GM12878 (cell line): ENCODE measurements around the gene RNLS. TPM values are rescaled to one million over a fixed set of nuclear protein-coding genes. Genes with fewer than 3 reads are reported as not detected.

ENCODE experiments used
- ATAC-seq: fragments of 200-7000 bp; cut with Tn5 transposase; 3 replicates; pipeline ENCODE4 v1.9.1; 2020; ENCODE audit warnings: mild to moderate bottlenecking, moderate library complexity
- BruUV-seq: library from RNA; stranded (reverse); fragments of 400-500 nt; replicated peaks from 2 replicates; lab custom pipeline; 2021; lab: Mats Ljungman, UMichigan
- CTCF ChIA-PET: fragments of 300-600 bp; sonication (Branson Sonifier 250); formaldehyde crosslinking; extraction: SDS; loops from one replicate; lab custom pipeline; 2021; ENCODE audit warnings: inconsistent platforms; lab: Yijun Ruan, JAX
- POLR2A ChIA-PET: fragments of 350-600 bp; formaldehyde crosslinking; extraction: SDS; loops from one replicate; lab custom pipeline; 2021; ENCODE audit warnings: inconsistent platforms; lab: Charles Lee
- RAD21 ChIA-PET: fragments of 300-600 bp; sonication (Branson Sonifier 250); formaldehyde crosslinking; loops from one replicate; lab custom pipeline; 2023; ENCODE audit warnings: antibody characterized with exemption; ENCODE audit not compliant: unreplicated experiment; lab: Charles Lee
- SMC1A ChIA-PET: fragments of 300-600 bp; sonication (Branson Sonifier 250); formaldehyde crosslinking; loops from one replicate; lab custom pipeline; 2023; ENCODE audit not compliant: unreplicated experiment, uncharacterized antibody; lab: Charles Lee
- DNase-seq: peaks from one replicate; pipeline ENCODE4 v3.0.0-alpha.2; 2011; ENCODE audit warnings: low read depth, low spot score
- FAIRE-seq: peaks from 3 replicates; lab custom pipeline; 2011; peaks lifted over from hg19 to GRCh38; lab: Jason Lieb, UNC
- H2AFZ ChIP-seq: 2 replicates; pipeline ENCODE4 v1.6.0; 2011; ENCODE audit warnings: low read depth, low read length, control low read depth; ENCODE audit not compliant: control insufficient read depth
- H3K27ac ChIP-seq: 2 replicates; pipeline ENCODE4 v1.5.1; 2011; ENCODE audit warnings: control low read depth; ENCODE audit not compliant: control insufficient read depth, insufficient read depth
- H3K27me3 ChIP-seq, 2 experiments: replicated peaks in 1 of 2; 2 replicates each; pipeline versions ENCODE4 v1.6.0 to v1.6.1; 2011; ENCODE audit warnings: low read length in 1 of 2; ENCODE audit not compliant: control insufficient read depth in 2 of 2, insufficient read depth in 2 of 2
- H3K36me3 ChIP-seq, 2 experiments: 2 replicates each; pipeline ENCODE4 v1.5.1; 2011; ENCODE audit warnings: low read length in 1 of 2; ENCODE audit not compliant: control insufficient read depth in 2 of 2, insufficient read depth in 2 of 2
- H3K4me1 ChIP-seq: 2 replicates; pipeline ENCODE4 v1.6.1; 2011; ENCODE audit warnings: mild to moderate bottlenecking, low read length, moderate library complexity, mixed read lengths; ENCODE audit not compliant: control insufficient read depth, insufficient read depth
- H3K4me2 ChIP-seq: 2 replicates; pipeline ENCODE4 v1.6.0; 2011; ENCODE audit warnings: control low read depth; ENCODE audit not compliant: control insufficient read depth, insufficient read depth
- H3K4me3 ChIP-seq: fragments of 200-600 bp; sonication (generic); 2 replicates; pipeline ENCODE4 v1.5.1; 2016
- H3K79me2 ChIP-seq: 2 replicates; pipeline ENCODE4 v1.6.0; 2011; ENCODE audit warnings: low read length; ENCODE audit not compliant: control insufficient read depth, insufficient read depth
- H3K9ac ChIP-seq: 2 replicates; pipeline ENCODE4 v1.8.0; 2011; ENCODE audit warnings: low read length, control low read depth, mixed read lengths; ENCODE audit not compliant: control insufficient read depth, insufficient read depth
- H3K9me3 ChIP-seq: replicated peaks from 3 replicates; pipeline ENCODE4 v1.5.1; 2011; ENCODE audit warnings: mild to moderate bottlenecking, low read length; ENCODE audit not compliant: control insufficient read depth, insufficient read depth
- H4K20me1 ChIP-seq: 2 replicates; pipeline ENCODE4 v1.6.0; 2011; ENCODE audit not compliant: control insufficient read depth, insufficient read depth
- BCL11A ChIP-seq: IDR thresholded peaks from 2 replicates; pipeline ENCODE4 v1.6.1; 2011; ENCODE audit warnings: low read depth, low read length
- EGR1 ChIP-seq, 2 experiments: IDR thresholded peaks; 1 replicate in 1 of 2; 2 replicates in 1 of 2; pipeline ENCODE4 v1.6.1; 2011 to 2012; ENCODE audit warnings: low read depth in 2 of 2, low read length in 2 of 2, borderline replicate concordance in 1 of 2, mild to moderate bottlenecking in 1 of 2, moderate library complexity in 1 of 2
- FOXK2 ChIP-seq: fragments of 450-650 bp; IDR thresholded peaks from 2 replicates; pipeline ENCODE4 v1.6.1; 2017; ENCODE audit warnings: mild to moderate bottlenecking, moderate library complexity
- MEF2A ChIP-seq: IDR thresholded peaks from 2 replicates; pipeline ENCODE4 v1.6.1; 2011; ENCODE audit warnings: low read depth, mild to moderate bottlenecking, low read length, moderate library complexity; ENCODE audit not compliant: insufficient read depth
- RELA ChIP-seq: fragments of 450-650 bp; IDR thresholded peaks from 2 replicates; pipeline ENCODE4 v1.8.0; 2014; ENCODE audit warnings: borderline replicate concordance; ENCODE audit not compliant: partially characterized antibody
- SKIL ChIP-seq: fragments of 450-650 bp; IDR thresholded peaks from 2 replicates; pipeline ENCODE4 v1.6.1; 2017; ENCODE audit warnings: mild to moderate bottlenecking, low read depth, inconsistent platforms; ENCODE audit not compliant: poor library complexity, severe bottlenecking
- YY1 ChIP-seq: IDR thresholded peaks from 2 replicates; pipeline ENCODE4 v1.6.1; 2011; ENCODE audit warnings: low read depth, mild to moderate bottlenecking, low read length
- ZNF274 ChIP-seq: IDR thresholded peaks from one replicate; pipeline ENCODE4 v1.8.0; 2011; ENCODE audit not compliant: insufficient read length, insufficient read depth
- ZNF622 ChIP-seq: fragments of 450-650 bp; IDR thresholded peaks from 2 replicates; pipeline ENCODE4 v1.6.1; 2017; ENCODE audit warnings: mild to moderate bottlenecking, inconsistent platforms
- WGBS: methylation state at CpG from one replicate; pipeline ENCODE4 v1.1.6; 2016; ENCODE audit warnings: low lambda C conversion rate; ENCODE audit not compliant: insufficient replicate concordance, insufficient coverage; ENCODE audit errors: missing lambda C conversion rate; 5-methylcytosine and 5-hydroxymethylcytosine counted together
- in situ Hi-C: fragments of 300-500 bp; cut with MboI; formaldehyde crosslinking; loops from 9 replicates; pipeline ENCODE4 v1.14.3; 2018; ENCODE audit warnings: mixed read lengths
- intact Hi-C: fragments of 100-400 bp; cut with micrococcal nuclease; formaldehyde crosslinking; loops from one replicate; pipeline ENCODE4 v1.14.2; 2022; ENCODE audit not compliant: unreplicated experiment
- polyA plus RNA-seq, 11 experiments: library from polyadenylated mRNA; depleted of rRNA in 4 of 11; unstranded in 6 of 11; stranded (reverse) in 5 of 11; fragments of >200 nt; fragmentation: Nextera tagmentation in 4 of 11; fragmentation: Illumina TruSeq in 1 of 11; extraction: Ambion mirVana in 4 of 11; extraction: Trizol in 1 of 11; gene quantifications; 1 replicate in 1 of 11; 2 replicates in 10 of 11; pipeline versions ENCODE4 v1.2.1 to v1.2.3, GENCODE V29; 2011 to 2016; ENCODE audit warnings: inconsistent platforms in 2 of 11, missing spikeins in 2 of 11, low read depth in 1 of 11
- total RNA-seq, 4 experiments: library from RNA; depleted of rRNA in 3 of 4; stranded (reverse); fragments of >200 nt in 3 of 4; fragmentation: Illumina TruSeq in 1 of 4; extraction: Trizol in 1 of 4; gene quantifications; 2 replicates each; pipeline versions ENCODE4 v1.2.1 to v1.2.3, GENCODE V29; 2013 to 2021

RNLS gene
- total and polyA plus RNA-seq, 10 of the 15 experiments (the other 5 are each of a cell fraction or from before 2014, with no cell fraction given): 3.4 to 6.7 (median 4.6) TPM

GRCh38 chr10:88385601-88386203 lies 197.4 kb downstream of the RNLS start (continued):
- no peak for TF ChIP-seq ZNF622
- TF ChIP-seq BCL11A: peak; percentile 70
- no peak for TF ChIP-seq RELA
- no peak for TF ChIP-seq FOXK2
- TF ChIP-seq YY1: no peak

GRCh38 chr10:88383276-88383675 lies 199.8 kb downstream of the RNLS start:
- POLR2A ChIA-PET: no interaction called here
- no peak for ATAC-seq

More at GRCh38 chr10:88383276-88383675, 199.8 kb downstream of the RNLS start:
- Histone ChIP-seq H4K20me1 (no peaks in the 10 kb centered on the region), H3K4me3 (no peak overlapping the region), H3K27ac (no peak overlapping the region), H3K36me3 (no peaks in the 10 kb centered on the region), H3K4me2 (no peak overlapping the region), H3K79me2 (no peaks in the 10 kb centered on the region), H3K4me1 (peaks cover 31% of the 10 kb centered on the region), H3K27me3 (no peaks in the 10 kb centered on the region), H3K9me3 (peaks cover 3% of the 10 kb centered on the region; the same call in 2 of the 3 replicates), H2AFZ (no peak overlapping the region), H3K9ac (no peak overlapping the region)
- WGBS: 0% methylated on average over 1 of the region's 1 CpG
- in situ Hi-C loops (no loop called here), intact Hi-C loops (no loop called here)
- BruUV-seq: no TSS peak
- CTCF ChIA-PET: interaction anchor here (0.9 to 1.4 kb wide), 4 partner anchors 19 to 113 kb away, joined by 3 read pairs; no protein-coding TSS in a partner anchor
- RAD21 ChIA-PET: interaction anchor here (1.3 kb wide), 1 partner anchor 521 kb away, joined by 6 read pairs; the partner anchor contains the start of genes KLLN and PTEN
- no peak for TF ChIP-seq ZNF274
- TF ChIP-seq MEF2A: no peak
- TF ChIP-seq EGR1 (IDR thresholded peaks at IDR 0.05; ENCODE audit: borderline replicate concordance in 1 of 2, low read depth in 2 of 2, low read length in 2 of 2): no peak
- TF ChIP-seq SKIL: no peak
- DNase-seq: no peak
- FAIRE-seq: no peak
- SMC1A ChIA-PET: interaction anchor here (0.9 to 10.1 kb wide), 10 partner anchors 8 to 524 kb away, joined by 3 to 73 read pairs (median 4); no protein-coding TSS in a partner anchor
